Urinary bladder (tissue), 4 donors: Measurements from ENCODE around the gene DSCAM. TPM values are rescaled to one million over a fixed set of nuclear protein-coding genes. Genes with fewer than 3 reads are reported as not detected.

Experiments used
- DNase-seq: peaks from one replicate; pipeline ENCODE4 v3.0.0-alpha.2; 2015; ENCODE audit errors: extremely low spot score
- H3K27ac ChIP-seq: one replicate; pipeline ENCODE4 v1.5.1; 2013; ENCODE audit warnings: low read depth, mild to moderate bottlenecking, moderate library complexity
- H3K36me3 ChIP-seq: one replicate; pipeline ENCODE4 v1.6.1; 2013; ENCODE audit warnings: mild to moderate bottlenecking, moderate library complexity; ENCODE audit not compliant: insufficient read depth
- H3K4me1 ChIP-seq: one replicate; pipeline ENCODE4 v1.6.1; 2013; ENCODE audit warnings: mild to moderate bottlenecking, moderate library complexity; ENCODE audit not compliant: insufficient read depth
- H3K4me3 ChIP-seq: one replicate; pipeline ENCODE4 v1.5.1; 2013; ENCODE audit warnings: low read depth, low read length
- WGBS: extraction: QIAGEN DNeasy Blood & Tissue Kit; methylation state at CpG from one replicate; pipeline ENCODE4 v1.1.7; 2013; 5-methylcytosine and 5-hydroxymethylcytosine counted together
- polyA plus RNA-seq: library from polyadenylated mRNA; stranded (reverse); fragments of 200-250 nt; gene quantifications from one replicate; pipeline ENCODE4 v1.2.3, GENCODE V29; 2013
- total RNA-seq: library from RNA; depleted of rRNA; stranded (reverse); fragments of >200 nt; gene quantifications from one replicate; pipeline ENCODE4 v1.2.3, GENCODE V29; 2014
- donor health status: healthy with polysubstance abuse.
- donor health status: healthy.

DSCAM gene
- total and polyA plus RNA-seq, 2 donors: 0.03 to 0.21 TPM

DNA sequence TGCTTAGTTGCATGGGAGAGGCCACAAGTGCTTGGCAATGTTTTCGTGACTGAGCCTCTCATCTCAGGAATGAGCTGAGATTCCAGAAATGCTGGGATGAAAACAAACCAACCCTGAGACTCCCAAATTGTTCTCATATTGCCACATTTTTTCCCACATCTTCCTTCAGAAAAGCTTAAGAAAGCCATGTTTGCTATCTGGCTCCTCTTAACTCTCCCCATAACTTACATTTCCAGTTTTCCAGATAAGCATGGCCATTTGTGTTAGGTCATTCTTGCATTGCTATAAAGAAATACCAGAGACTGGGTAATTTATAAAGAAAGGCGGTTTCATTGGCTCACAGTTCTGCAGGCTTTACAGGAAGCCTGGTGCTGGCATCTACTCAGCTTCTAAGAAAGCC, 17.2 kb downstream of the DSCAM start:
- H3K4me1 ChIP-seq: no peaks in the 10 kb centered on the region
- no peak for DNase-seq
- 78% methylated on average over 2 of the region's 2 CpGs for WGBS
- H3K27ac ChIP-seq: no peak overlapping the region
- H3K4me3 ChIP-seq: no peak overlapping the region
- no peaks in the 10 kb centered on the region for H3K36me3 ChIP-seq

DNA sequence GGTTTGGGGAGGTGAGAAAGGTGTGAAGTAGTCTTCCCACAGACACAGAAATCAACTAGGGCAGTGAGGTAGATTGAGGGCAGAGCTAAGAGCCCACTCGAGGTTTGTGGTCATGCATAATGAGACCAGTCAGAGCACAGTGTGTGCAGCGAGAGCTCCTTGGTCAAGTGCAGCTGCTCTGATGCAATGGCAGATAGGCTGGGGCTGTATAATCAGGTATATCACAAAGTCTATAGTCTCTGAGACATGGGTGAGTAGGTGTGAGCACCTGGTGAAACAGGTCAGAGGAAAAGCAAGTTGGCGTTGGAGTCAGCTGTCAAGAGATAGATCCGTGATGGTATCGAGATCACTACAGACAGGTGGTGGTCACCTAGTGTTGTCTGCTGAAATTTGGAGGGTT, 17.6 kb downstream of the DSCAM start:
- H3K27ac ChIP-seq: no peak overlapping the region
- H3K36me3 ChIP-seq: no peaks in the 10 kb centered on the region
- DNase-seq: no peak
- WGBS: 94% methylated on average over 5 of the region's 5 CpGs
- no peaks in the 10 kb centered on the region for H3K4me1 ChIP-seq
- H3K4me3 ChIP-seq: no peak overlapping the region

DNA sequence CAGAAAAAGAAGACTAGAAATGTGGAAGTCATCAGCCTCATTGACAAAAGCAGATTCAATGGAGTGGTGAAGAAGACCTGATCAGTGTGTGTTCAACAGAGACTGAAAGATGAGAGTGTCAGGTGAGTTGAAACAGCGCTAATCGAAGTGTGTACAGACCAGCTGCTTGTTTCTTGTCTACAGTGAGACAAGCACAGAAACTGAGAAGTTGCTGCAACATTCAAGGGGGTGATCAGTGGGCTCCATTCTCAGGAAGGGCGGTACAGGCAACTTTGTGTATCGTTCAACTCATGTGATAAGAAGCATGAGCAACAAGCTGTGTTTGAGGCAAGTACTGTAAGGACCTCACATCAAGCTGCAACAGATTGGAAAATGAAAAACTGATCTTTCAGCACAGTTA, 19.4 kb downstream of the DSCAM start:
- H3K27ac ChIP-seq: no peak overlapping the region
- DNase-seq: no peak
- H3K4me1 ChIP-seq: no peaks in the 10 kb centered on the region
- H3K4me3 ChIP-seq: no peak overlapping the region
- no peaks in the 10 kb centered on the region for H3K36me3 ChIP-seq
- 91% methylated on average over 4 of the region's 4 CpGs for WGBS

DNA sequence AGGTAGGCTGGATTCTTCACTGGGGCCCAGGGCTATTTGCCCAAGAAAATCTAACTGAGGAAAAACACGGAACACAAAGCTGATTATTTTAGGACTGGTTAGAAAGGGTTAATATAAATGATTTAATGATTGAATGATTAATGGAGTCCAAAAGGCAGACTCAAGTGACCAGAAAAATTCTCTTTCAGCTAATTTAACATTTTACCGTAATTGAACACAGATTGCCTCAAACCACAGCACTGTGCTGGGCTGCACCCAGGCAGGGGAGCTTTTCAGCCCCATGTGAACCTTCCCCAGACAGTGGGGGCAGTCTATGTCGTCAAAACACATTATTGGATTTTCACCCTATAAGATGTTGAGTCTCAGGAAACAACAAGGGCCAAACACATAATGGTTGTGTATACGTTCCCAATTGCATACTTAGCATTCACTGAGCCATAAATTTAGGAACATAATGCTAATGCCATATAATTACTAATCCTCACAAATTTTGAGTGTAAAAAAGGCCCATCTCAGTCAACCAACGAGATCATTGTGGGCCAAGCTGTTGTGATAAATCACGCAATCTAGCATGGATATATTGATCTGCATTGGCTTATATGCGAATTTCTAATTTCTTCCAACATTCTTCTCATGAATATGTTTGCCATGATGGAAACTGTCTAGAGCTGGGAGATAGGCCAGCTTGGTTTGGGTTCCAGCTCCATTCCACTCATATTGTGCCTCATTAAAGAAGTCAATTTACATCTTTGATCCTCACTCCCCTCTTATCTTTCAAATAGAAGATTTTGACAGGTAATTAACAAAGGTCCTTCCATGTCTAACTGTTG, 27.7 kb downstream of the DSCAM start:
- DNase-seq: no peak
- no peak overlapping the region for H3K4me3 ChIP-seq
- WGBS: 81% methylated on average over 7 of the region's 7 CpGs

DNA sequence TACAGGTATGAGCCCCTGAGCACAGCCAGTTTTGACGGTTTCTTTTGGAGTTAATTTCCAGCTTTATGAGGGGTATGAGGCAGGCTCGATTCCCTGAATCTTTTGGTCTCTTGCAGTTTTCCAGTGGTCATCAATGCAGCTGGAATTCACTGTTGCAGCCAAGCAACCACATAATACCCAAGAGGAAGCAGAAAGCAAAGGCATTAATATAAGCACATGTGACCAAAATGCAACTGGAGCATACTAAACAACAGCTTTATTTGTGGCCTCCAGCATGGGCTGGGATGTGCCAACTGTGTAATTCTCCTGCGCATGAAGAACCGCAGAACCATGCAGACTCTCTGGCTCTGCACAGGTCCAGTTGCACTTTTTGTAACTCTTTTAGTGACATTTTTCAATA, 33.0 kb downstream of the DSCAM start:
- H3K4me1 ChIP-seq: no peaks in the 10 kb centered on the region
- H3K36me3 ChIP-seq: no peaks in the 10 kb centered on the region
- H3K4me3 ChIP-seq: no peak overlapping the region
- H3K27ac ChIP-seq: no peak overlapping the region
- WGBS: 89% methylated on average over 4 of the region's 4 CpGs
- no peak for DNase-seq

More for the DNA sequence above, 27.7 kb downstream of the DSCAM start:
- no peaks in the 10 kb centered on the region for H3K4me1 ChIP-seq
- no peaks in the 10 kb centered on the region for H3K36me3 ChIP-seq
- no peak overlapping the region for H3K27ac ChIP-seq

DNA sequence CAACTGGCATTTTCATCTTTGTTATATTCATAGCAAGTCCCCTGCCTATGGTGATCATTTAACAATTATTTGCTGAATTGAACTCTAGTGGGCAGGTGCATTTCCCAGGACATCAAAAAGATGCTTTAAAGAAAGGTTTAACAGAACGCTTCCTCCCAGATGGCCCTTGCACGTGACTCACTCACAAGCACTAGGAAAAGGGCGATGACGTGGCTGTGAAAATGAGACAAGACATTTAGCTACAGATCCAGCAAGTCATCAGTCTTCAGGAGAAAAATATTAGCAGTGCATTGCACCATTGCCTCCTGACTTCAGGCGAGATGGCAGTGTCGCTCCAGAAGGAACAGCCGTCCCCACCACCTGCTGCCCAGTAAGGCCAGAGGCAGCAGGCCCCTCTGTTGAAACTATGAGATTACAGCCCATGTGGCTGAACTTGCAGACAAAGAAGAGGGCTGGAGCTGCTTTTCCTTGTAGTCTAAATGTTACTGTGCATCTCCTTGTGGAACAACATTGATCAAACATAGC, 37.2 kb downstream of the DSCAM start:
- Histone ChIP-seq H3K4me3 (no peak overlapping the region), H3K27ac (no peak overlapping the region), H3K4me1 (no peaks in the 10 kb centered on the region), H3K36me3 (no peaks in the 10 kb centered on the region)
- WGBS: 86% methylated on average over 7 of the region's 7 CpGs
- no peak for DNase-seq

DNA sequence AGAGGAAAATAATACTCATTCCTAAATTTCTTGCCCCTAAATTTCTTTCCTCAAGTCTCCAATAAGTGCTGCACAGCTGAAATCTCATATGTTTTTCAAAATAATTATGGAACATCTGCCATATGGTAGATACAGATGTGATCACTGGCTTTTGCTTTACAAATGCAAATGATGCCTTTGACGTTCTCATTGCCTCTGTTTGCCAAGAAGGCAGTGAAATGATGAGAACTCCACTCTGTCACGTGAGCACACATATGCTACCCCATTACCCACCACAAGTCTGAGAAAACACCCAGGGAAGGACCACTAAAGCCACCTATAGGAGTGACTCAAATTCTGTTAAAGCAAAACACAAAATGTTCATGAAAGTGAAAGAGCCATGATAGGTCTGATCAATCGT, 43.9 kb downstream of the DSCAM start:
- WGBS: 73% methylated on average over 3 of the region's 3 CpGs
- H3K4me3 ChIP-seq: no peak overlapping the region
- no peak overlapping the region for H3K27ac ChIP-seq
- no peak for DNase-seq
- H3K36me3 ChIP-seq: no peaks in the 10 kb centered on the region
- no peaks in the 10 kb centered on the region for H3K4me1 ChIP-seq

DNA sequence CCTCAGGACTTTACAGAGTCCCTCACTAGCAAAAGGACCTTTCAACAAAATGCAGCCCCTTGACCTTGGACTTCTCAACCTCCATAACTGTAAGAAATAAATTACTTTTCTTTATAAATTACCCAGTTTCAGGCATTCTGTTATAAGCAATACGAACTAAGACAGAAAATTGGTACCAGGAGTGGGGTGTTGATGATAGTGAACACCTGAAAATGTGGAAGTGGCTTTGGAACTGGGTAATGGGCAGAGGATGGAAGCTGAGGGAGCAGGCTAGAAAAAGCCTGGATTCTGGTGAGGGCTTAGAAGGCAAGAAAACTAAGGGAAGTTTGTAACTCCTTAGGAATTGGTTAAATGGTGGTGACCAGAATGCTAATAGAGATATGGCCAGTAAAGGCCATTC, 46.8 kb downstream of the DSCAM start:
- Histone ChIP-seq H3K4me1 (no peaks in the 10 kb centered on the region), H3K36me3 (no peaks in the 10 kb centered on the region), H3K27ac (no peak overlapping the region), H3K4me3 (no peak overlapping the region)
- DNase-seq: no peak
- 59% methylated on average over 1 of the region's 1 CpG for WGBS

DNA sequence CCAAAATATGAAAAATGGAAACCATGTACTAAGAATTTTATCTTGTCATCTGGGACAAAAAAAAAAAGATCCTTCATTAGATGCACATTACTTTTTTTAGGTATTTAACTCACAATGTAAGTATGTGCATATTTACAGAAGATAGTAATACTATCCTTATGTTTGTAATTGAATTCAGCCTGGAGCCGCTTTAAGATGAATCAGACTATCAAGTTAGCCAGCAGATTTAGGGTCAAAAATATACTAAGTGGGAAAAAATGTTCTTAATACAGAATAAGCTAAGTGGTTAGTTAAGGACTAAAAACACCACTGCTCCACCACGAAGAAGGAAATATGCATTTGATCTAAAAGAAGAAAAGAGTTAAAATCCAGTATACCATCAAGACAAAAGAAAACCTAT, 49.1 kb downstream of the DSCAM start:
- no peak overlapping the region for H3K4me3 ChIP-seq
- WGBS: 74% methylated on average over 2 of the region's 2 CpGs
- H3K27ac ChIP-seq: no peak overlapping the region
- H3K36me3 ChIP-seq: no peaks in the 10 kb centered on the region
- DNase-seq: no peak
- H3K4me1 ChIP-seq: no peaks in the 10 kb centered on the region

DNA sequence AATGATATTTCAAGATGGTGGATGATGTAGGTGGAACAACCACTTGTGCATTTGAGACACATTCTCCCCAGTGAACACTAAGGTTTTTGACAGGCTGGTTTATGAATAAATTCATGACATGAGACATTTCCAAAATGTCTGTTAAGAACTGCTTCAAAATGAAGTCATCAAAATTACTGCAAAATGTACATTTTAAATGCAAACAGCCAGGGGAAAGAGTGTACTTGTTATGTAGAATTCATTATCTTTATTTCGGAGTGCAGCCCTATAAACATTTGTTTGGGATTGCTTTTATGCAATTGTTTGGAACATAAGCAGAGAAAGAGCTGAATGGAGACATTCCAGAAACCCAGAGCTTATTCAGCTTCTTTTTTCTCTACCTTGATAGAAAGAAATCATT, 49.5 kb downstream of the DSCAM start:
- WGBS: 47% methylated on average over 1 of the region's 1 CpG
- no peaks in the 10 kb centered on the region for H3K36me3 ChIP-seq
- H3K4me3 ChIP-seq: no peak overlapping the region
- no peak for DNase-seq
- H3K4me1 ChIP-seq: no peaks in the 10 kb centered on the region
- no peak overlapping the region for H3K27ac ChIP-seq

DNA sequence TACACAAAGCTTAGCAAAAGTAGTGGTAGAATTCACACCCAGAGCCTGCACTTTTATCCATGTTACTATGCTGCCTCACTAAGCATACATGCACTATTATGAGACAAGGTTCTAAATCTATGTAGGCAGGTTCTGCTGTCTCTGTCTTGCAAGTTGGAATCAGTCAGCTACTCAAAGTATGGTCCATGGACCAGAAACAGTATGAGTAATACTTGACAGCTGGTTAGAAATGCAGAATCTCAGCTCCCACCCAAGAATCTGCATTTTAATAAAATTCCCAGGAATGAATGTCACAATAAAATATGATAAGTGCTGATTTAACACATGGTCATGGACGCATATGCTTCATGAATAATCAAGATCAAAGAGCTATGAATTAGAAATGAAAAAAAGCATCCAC, 50.5 kb downstream of the DSCAM start:
- WGBS: 73% methylated on average over 1 of the region's 1 CpG
- H3K4me3 ChIP-seq: no peak overlapping the region
- DNase-seq: no peak

DNA sequence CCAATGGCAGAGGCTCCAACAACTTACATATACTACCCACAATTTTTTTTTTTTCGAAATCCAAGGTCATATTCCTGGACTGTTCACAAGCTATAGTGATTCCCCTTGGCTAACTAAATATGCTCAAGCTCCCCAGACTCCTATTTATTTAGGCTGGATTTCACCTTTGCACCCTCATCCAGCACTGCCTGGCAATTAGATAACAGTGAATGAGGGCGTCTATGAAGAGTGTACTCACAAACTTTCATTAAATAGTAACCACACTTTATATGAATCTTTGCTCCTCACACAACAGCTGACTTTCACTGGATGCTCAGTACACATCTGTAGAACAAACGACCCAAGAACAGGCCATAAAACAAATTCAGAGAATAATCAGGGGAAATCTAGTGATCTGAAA, 51.6 kb downstream of the DSCAM start:
- Histone ChIP-seq H3K36me3 (no peaks in the 10 kb centered on the region), H3K27ac (no peak overlapping the region), H3K4me1 (no peaks in the 10 kb centered on the region), H3K4me3 (no peak overlapping the region)
- no peak for DNase-seq
- 64% methylated on average over 3 of the region's 3 CpGs for WGBS

More for the DNA sequence above, 50.5 kb downstream of the DSCAM start:
- no peaks in the 10 kb centered on the region for H3K4me1 ChIP-seq
- H3K27ac ChIP-seq: no peak overlapping the region
- H3K36me3 ChIP-seq: no peaks in the 10 kb centered on the region

DNA sequence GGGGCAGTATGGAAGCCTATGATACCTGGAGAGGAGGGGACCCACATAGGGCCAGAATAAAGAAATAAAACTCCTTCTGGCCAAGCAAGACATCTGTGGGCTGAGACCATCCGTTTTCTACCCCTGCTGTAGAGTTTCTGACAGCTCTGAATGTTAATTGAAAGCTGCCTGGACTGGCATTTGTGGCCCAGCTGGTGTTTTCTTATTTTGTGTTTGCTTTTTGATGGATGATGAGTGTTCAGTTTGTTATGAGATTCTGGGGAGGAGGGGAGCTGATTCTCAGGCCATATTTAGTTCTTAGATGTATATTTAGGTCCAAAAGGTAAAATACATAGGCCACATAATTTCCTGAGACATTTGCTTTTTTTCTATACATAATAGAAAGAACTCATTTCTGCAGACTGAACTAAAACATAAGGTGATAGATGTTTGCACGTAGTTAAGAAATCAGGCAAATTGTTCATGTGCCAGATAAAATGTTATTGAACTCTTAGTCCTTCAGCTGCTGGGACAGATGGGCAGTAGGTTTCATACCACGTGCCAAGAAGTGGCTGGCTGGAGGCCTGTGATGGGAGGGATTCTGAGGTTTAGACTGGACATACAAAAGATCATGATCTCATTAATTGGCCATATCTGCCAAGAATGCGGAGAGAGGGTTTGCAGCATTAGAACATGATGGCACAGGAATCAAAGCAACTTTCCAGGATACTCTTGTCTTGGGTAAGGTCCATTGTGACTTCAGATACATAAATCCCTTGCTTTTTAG, 54.1 kb downstream of the DSCAM start:
- DNase-seq: no peak
- WGBS: 55% methylated on average over 4 of the region's 4 CpGs
- no peak overlapping the region for H3K4me3 ChIP-seq

DNA sequence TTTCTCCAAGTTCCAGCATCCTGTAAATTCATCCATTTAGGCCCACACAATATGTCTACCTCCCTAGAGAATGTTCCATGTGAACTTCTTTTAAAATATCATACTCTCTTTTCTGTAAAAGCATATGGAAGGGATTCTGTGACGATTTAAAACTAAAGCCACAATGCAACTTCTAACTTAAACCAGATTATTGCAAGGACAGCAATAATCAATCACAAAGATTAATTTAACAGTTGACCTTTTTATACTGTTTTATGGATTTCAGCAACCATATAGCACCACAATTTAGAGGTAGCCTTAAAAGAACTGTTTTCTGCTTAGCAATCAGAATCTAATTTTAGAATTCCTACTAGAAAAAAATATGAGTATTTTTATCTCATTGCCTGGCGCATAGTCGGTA, 58.3 kb downstream of the DSCAM start:
- 68% methylated on average over 3 of the region's 3 CpGs for WGBS
- no peaks in the 10 kb centered on the region for H3K4me1 ChIP-seq
- no peaks in the 10 kb centered on the region for H3K36me3 ChIP-seq
- no peak overlapping the region for H3K4me3 ChIP-seq
- no peak overlapping the region for H3K27ac ChIP-seq
- DNase-seq: no peak

More for the DNA sequence above, 54.1 kb downstream of the DSCAM start:
- Histone ChIP-seq H3K36me3 (no peaks in the 10 kb centered on the region), H3K27ac (no peak overlapping the region), H3K4me1 (no peaks in the 10 kb centered on the region)
